PC-3 (cell line): Measurements from ENCODE around the gene RXFP1. TPM values are rescaled to one million over a fixed set of nuclear protein-coding genes. Genes with fewer than 3 reads are reported as not detected.
A peak's percentile ranks its signal among the peaks of the same experiment; 100 is the strongest.

Experiments used
- ATAC-seq: fragments of 200-7000 bp; cut with Tn5 transposase; 2 replicates; pipeline ENCODE4 v1.9.1; 2020; ENCODE audit warnings: mild to moderate bottlenecking, moderate library complexity
- BruUV-seq: library from RNA; stranded (reverse); fragments of 400-500 nt; replicated peaks from 2 replicates; lab custom pipeline; 2021; lab: Mats Ljungman, UMichigan
- CTCF ChIA-PET: fragments of 300-600 bp; sonication (Branson Sonifier 250); formaldehyde crosslinking; loops from one replicate; lab custom pipeline; 2022; ENCODE audit warnings: antibody characterized with exemption; lab: Charles Lee
- POLR2A ChIA-PET: fragments of 300-600 bp; sonication (Branson Sonifier 250); formaldehyde crosslinking; loops from one replicate; lab custom pipeline; 2022; ENCODE audit warnings: antibody characterized with exemption; ENCODE audit not compliant: unreplicated experiment; lab: Charles Lee
- DNase-seq: peaks from one replicate; pipeline ENCODE4 v3.0.0-alpha.2; 2015
- H2AFZ ChIP-seq: fragments of 300-600 bp; sonication (generic); 2 replicates; pipeline ENCODE4 v1.6.0; 2016; ENCODE audit warnings: antibody characterized with exemption, low read length
- H3F3A ChIP-seq: fragments of 300-600 bp; sonication (generic); one replicate; pipeline ENCODE4 v1.6.0; 2017; ENCODE audit warnings: antibody characterized with exemption, low read length, control low read depth, mild to moderate bottlenecking; ENCODE audit not compliant: unreplicated experiment
- H3K27ac ChIP-seq: fragments of 300-600 bp; sonication (generic); 2 replicates; pipeline ENCODE4 v1.5.1; 2016; ENCODE audit warnings: mild to moderate bottlenecking, low read length
- H3K27me3 ChIP-seq: fragments of 300-600 bp; sonication (generic); 2 replicates; pipeline ENCODE4 v1.6.1; 2016; ENCODE audit warnings: low read length, mixed read lengths
- H3K36me3 ChIP-seq: fragments of 300-600 bp; sonication (generic); 2 replicates; pipeline ENCODE4 v1.6.1; 2016; ENCODE audit warnings: low read depth, mixed run types, low read length, mixed read lengths
- H3K4me1 ChIP-seq: fragments of 300-600 bp; sonication (generic); 2 replicates; pipeline ENCODE4 v1.5.1; 2016; ENCODE audit warnings: low read length; ENCODE audit not compliant: insufficient read depth
- H3K4me2 ChIP-seq: fragments of 300-600 bp; sonication (generic); 2 replicates; pipeline ENCODE4 v1.6.0; 2016; ENCODE audit warnings: low read length
- H3K4me3 ChIP-seq: fragments of 300-600 bp; sonication (generic); 2 replicates; pipeline ENCODE4 v1.5.1; 2016; ENCODE audit warnings: mild to moderate bottlenecking, low read length, mixed read lengths
- H3K79me2 ChIP-seq: fragments of 300-600 bp; sonication (generic); 2 replicates; pipeline ENCODE4 v1.6.1; 2017; ENCODE audit warnings: low read length, mixed read lengths
- H3K9ac ChIP-seq: fragments of 300-600 bp; sonication (generic); 2 replicates; pipeline ENCODE4 v1.6.0; 2016; ENCODE audit warnings: mild to moderate bottlenecking, low read length
- H3K9me2 ChIP-seq: fragments of 300-600 bp; sonication (generic); replicated peaks from 2 replicates; pipeline ENCODE4 v1.6.1; 2016; ENCODE audit warnings: mixed run types, low read length, mixed read lengths
- H3K9me3 ChIP-seq: fragments of 300-600 bp; sonication (generic); 2 replicates; pipeline ENCODE4 v1.6.1; 2016; ENCODE audit warnings: low read length, mixed read lengths
- H4K20me1 ChIP-seq: fragments of 300-600 bp; sonication (generic); 2 replicates; pipeline ENCODE4 v1.6.1; 2016; ENCODE audit warnings: low read length, mixed read lengths
- EZH2 ChIP-seq: fragments of 300-600 bp; sonication (generic); IDR thresholded peaks from one replicate; pipeline ENCODE4 v1.6.1; 2017; ENCODE audit warnings: antibody characterized with exemption, mild to moderate bottlenecking, low read length; ENCODE audit not compliant: unreplicated experiment
- EZH2phosphoT487 ChIP-seq: fragments of 300-600 bp; sonication (generic); IDR thresholded peaks from 2 replicates; pipeline ENCODE4 v1.6.1; 2018; ENCODE audit warnings: mild to moderate bottlenecking, antibody characterized with exemption, low read length, borderline replicate concordance
- intact Hi-C: fragments of 100-400 bp; cut with micrococcal nuclease; formaldehyde crosslinking; loops from 2 replicates; pipeline ENCODE4 v1.9.0; 2023
- total RNA-seq: library from RNA; depleted of rRNA; stranded (reverse); fragments of >200 nt; gene quantifications from 2 replicates; pipeline ENCODE4 v1.2.3, GENCODE V29; 2014
- TF ChIP-seq, protein P1 (sequence below): fragments of 300-600 bp; sonication (generic); conservative IDR thresholded peaks from 2 replicates; pipeline ENCODE4 v1.5.1; 2017; ENCODE audit warnings: antibody characterized with exemption, low read depth, mild to moderate bottlenecking, low read length

Gene RXFP1
- total RNA-seq, 1 experiment from 2014 or later = not detected

DNA sequence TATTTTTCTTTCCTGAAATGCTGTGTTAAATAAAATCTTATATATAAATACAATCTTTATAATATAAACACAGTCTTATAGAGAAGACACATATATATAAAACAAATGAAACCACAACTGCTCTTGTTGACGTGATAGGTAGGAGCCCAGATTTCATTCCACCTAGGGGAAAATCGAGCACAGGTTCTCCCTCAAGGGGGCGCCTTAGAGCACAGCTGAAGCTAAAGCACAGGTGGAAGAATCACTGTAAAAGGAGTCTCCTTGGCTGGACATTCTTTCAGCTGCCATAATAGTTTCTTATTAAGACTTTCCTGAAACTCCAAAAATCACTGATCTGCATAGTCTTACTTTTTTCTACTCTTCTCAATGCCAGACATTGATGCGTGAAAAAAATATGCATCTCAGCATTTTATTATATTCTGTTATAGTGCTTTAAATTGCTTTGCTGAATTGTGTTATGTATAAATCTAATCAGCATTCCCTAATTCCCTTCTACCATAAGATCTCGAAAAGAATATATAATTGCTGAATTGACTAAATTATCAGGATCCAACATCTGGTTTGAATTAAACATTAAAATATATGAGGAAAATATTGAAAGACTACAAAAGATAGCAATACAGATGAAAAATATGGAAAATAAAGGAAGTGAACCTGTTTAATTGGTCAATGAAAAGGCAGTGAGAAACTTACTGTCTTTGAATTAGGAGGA, 25.5 kb upstream of the RXFP1 start:
- ATAC-seq = no peak
- Histone ChIP-seq H3K9me3 (no peaks in the 10 kb centered on the region), H3K36me3 (no peaks in the 10 kb centered on the region), H2AFZ (no peak overlapping the region), H3K9ac (no peak overlapping the region), H3K27ac (no peak overlapping the region), H3K4me2 (no peak overlapping the region), H3K27me3 (no peaks in the 10 kb centered on the region), H4K20me1 (no peaks in the 10 kb centered on the region), H3K9me2 (no peaks in the 10 kb centered on the region), H3K79me2 (no peaks in the 10 kb centered on the region), H3F3A (no peaks in the 10 kb centered on the region), H3K4me3 (no peak overlapping the region), H3K4me1 (no peaks in the 10 kb centered on the region)
- TF ChIP-seq, protein P1, sequence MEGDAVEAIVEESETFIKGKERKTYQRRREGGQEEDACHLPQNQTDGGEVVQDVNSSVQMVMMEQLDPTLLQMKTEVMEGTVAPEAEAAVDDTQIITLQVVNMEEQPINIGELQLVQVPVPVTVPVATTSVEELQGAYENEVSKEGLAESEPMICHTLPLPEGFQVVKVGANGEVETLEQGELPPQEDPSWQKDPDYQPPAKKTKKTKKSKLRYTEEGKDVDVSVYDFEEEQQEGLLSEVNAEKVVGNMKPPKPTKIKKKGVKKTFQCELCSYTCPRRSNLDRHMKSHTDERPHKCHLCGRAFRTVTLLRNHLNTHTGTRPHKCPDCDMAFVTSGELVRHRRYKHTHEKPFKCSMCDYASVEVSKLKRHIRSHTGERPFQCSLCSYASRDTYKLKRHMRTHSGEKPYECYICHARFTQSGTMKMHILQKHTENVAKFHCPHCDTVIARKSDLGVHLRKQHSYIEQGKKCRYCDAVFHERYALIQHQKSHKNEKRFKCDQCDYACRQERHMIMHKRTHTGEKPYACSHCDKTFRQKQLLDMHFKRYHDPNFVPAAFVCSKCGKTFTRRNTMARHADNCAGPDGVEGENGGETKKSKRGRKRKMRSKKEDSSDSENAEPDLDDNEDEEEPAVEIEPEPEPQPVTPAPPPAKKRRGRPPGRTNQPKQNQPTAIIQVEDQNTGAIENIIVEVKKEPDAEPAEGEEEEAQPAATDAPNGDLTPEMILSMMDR = peak; percentile 62
- TF ChIP-seq EZH2phosphoT487 = no peak
- TF ChIP-seq EZH2 = no peak
- BruUV-seq = no TSS peak
- CTCF ChIA-PET = interaction anchor here (0.6 kb wide), 1 partner anchor 77 kb away, joined by 5 read pairs; no protein-coding TSS in a partner anchor
- POLR2A ChIA-PET = no interaction called here
- intact Hi-C loops = loop anchor here (10.0 kb wide), 1 partner anchor 79 kb away; no protein-coding TSS in a partner anchor
- DNase-seq = peak; percentile 58

DNA sequence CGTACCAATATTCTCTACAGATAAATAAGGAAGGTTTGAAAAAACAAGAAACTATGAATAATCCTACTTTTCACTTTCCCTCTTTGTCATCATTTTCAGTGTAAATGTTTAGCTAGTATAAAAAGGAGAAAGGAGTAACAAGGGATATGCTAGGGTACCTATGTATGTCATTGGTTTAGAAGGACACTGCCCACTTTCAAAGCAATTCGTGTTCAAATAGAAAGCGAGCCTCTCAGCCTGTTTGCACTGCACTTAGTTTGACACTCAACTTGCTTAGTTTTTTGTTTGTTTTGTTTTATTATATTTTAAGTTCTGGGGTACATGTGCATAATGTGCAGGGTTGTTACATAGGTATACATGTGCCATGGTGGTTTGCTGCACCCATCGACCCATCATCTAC, 21.6 kb upstream of the RXFP1 start:
- no peaks in the 10 kb centered on the region for H3K9me2 ChIP-seq
- DNase-seq (no peak), ATAC-seq (no peak)
- no peaks in the 10 kb centered on the region for H3F3A ChIP-seq
- no peak overlapping the region for H3K4me3 ChIP-seq
- no peaks in the 10 kb centered on the region for H3K4me1 ChIP-seq
- no peak overlapping the region for H3K27ac ChIP-seq
- H3K36me3 ChIP-seq = no peaks in the 10 kb centered on the region
- intact Hi-C loops = no loop called here
- BruUV-seq = no TSS peak
- H3K9me3 ChIP-seq = no peaks in the 10 kb centered on the region
- ChIA-PET POLR2A (no interaction called here), CTCF (no interaction called here)
- no peaks in the 10 kb centered on the region for H4K20me1 ChIP-seq
- no peaks in the 10 kb centered on the region for H3K79me2 ChIP-seq
- TF ChIP-seq EZH2phosphoT487 (no peak), EZH2 (no peak)
- TF ChIP-seq, protein P1 = no peak
- H3K4me2 ChIP-seq = no peak overlapping the region
- H2AFZ ChIP-seq = no peak overlapping the region
- H3K9ac ChIP-seq = no peak overlapping the region
- no peaks in the 10 kb centered on the region for H3K27me3 ChIP-seq

DNA sequence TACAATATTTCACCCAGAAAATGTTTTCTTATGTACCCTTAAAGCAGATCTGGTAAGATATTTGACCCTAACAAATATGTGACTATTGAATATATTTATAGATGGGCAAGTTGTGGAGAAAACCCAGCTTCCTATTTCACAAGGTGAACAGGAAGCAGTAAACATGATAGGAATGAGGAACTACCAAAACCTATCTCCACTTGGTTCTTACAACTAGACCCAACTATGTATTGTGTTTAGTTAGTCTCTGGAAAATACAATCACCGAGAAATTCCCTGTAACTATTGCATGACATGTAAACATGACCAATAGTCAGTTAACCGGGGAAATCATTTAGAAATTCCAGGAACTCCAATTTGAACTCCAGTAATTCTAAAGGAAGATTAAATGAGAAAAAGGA, 8.4 kb upstream of the RXFP1 start:
- Histone ChIP-seq H4K20me1 (no peaks in the 10 kb centered on the region), H3K4me1 (0 out of 2 replicates have a peak, but pooled peaks cover 1% of the 10 kb centered on the region), H3K9me2 (no peaks in the 10 kb centered on the region), H3K79me2 (no peaks in the 10 kb centered on the region), H3F3A (no peaks in the 10 kb centered on the region), H3K9me3 (no peaks in the 10 kb centered on the region), H3K27me3 (no peaks in the 10 kb centered on the region), H3K36me3 (no peaks in the 10 kb centered on the region), H3K9ac (no peak overlapping the region), H2AFZ (no peak overlapping the region), H3K27ac (no peak overlapping the region), H3K4me2 (no peak overlapping the region), H3K4me3 (no peak overlapping the region)
- DNase-seq (no peak), ATAC-seq (no peak)
- BruUV-seq = no TSS peak
- TF ChIP-seq EZH2 = no peak
- TF ChIP-seq EZH2phosphoT487 = no peak
- TF ChIP-seq, protein P1 = no peak
- intact Hi-C loops = no loop called here
- POLR2A ChIA-PET = interaction anchor here (0.6 kb wide), 1 partner anchor 11 kb away, joined by 3 read pairs; no protein-coding TSS in a partner anchor
- CTCF ChIA-PET = no interaction called here
